ENCODE results near the gene GRIK5.

DNA sequence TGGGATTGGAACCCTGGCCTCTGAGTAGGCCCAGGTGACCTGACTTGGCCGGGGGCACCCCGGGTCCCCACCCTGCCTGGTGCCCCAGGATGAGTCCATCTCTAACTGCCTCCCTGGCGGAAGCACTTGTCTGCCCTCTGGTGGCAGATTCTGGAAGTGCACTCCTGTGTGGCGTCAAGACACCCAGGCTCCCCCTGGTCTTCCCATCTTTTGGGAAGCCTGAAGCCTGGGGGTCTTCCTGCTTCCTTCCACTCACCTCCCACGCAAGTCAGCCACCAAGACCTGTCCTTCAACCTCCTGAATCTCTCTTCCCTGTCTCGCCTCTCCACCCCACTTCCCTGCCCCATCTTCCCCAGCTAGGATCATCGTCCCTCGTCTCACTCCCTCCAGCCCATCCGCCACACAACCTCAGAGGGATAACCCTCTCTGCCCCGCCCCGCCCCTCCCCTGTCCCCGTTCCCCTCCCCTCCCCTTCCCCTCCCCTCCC lies 118.3 kb downstream of the GRIK5 start:
- TF ChIP-seq CTCF (conservative IDR thresholded peaks at IDR 0.05; ENCODE audit: low read length) = peak; percentile 98
- TF ChIP-seq EZH2phosphoT487 (IDR thresholded peaks at IDR 0.05; ENCODE audit: borderline replicate concordance, low read depth, low read length) = no peak

All from OCI-LY7 (cell line).